GM18505 (cell line): ENCODE results near the gene REELD1.

Source experiments
- ATAC-seq: cut with Tn5 transposase; IDR thresholded peaks from one replicate; pipeline ENCODE4 v1.9.1; 2021; ENCODE audit not compliant: unreplicated experiment
- POLR2A ChIP-seq: IDR thresholded peaks from 4 replicates; pipeline ENCODE4 v1.6.1; 2011; ENCODE audit warnings: borderline replicate concordance; ENCODE audit not compliant: insufficient read depth, insufficient read length; ENCODE audit errors: extremely low read depth

Gene REELD1

GRCh38 chr4:146191766-146192458 lies 22.4 kb upstream of the REELD1 start:
- no peak for TF ChIP-seq POLR2A
- ATAC-seq: no peak

- no peak for TF ChIP-seq POLR2A
- ATAC-seq: no peak
Measured at GRCh38 chr4:146193628-146194027, 20.7 kb upstream of the REELD1 start.

GRCh38 chr4:146194212-146194611 lies 20.1 kb upstream of the REELD1 start:
- TF ChIP-seq POLR2A: no peak

GRCh38 chr4:146202665-146203064 lies 11.7 kb upstream of the REELD1 start:
- no peak for ATAC-seq
- TF ChIP-seq POLR2A: no peak

More at GRCh38 chr4:146194212-146194611, 20.1 kb upstream of the REELD1 start:
- no peak for ATAC-seq

GRCh38 chr4:146207410-146207809 lies 6.9 kb upstream of the REELD1 start:
- TF ChIP-seq POLR2A: no peak
- no peak for ATAC-seq

GRCh38 chr4:146210890-146211289 lies 3.4 kb upstream of the REELD1 start:
- no peak for TF ChIP-seq POLR2A
- no peak for ATAC-seq

- no peak for ATAC-seq
- no peak for TF ChIP-seq POLR2A
Measured at GRCh38 chr4:146211440-146211839, 2.9 kb upstream of the REELD1 start.

GRCh38 chr4:146212781-146213180 lies 1.6 kb upstream of the REELD1 start:
- no peak for ATAC-seq
- TF ChIP-seq POLR2A: no peak

- no peak for ATAC-seq
Measured at GRCh38 chr4:146222313-146222712, 8.0 kb downstream of the REELD1 start.

GRCh38 chr4:146224326-146224966 lies 10.1 kb downstream of the REELD1 start:
- TF ChIP-seq POLR2A: no peak
- ATAC-seq: no peak

More at GRCh38 chr4:146222313-146222712, 8.0 kb downstream of the REELD1 start:
- TF ChIP-seq POLR2A: no peak

- no peak for ATAC-seq
- TF ChIP-seq POLR2A: no peak
Measured at GRCh38 chr4:146229406-146229805, 15.1 kb downstream of the REELD1 start.

- no peak for TF ChIP-seq POLR2A
- ATAC-seq: no peak
Measured at GRCh38 chr4:146232131-146232722, 17.9 kb downstream of the REELD1 start.

- ATAC-seq: no peak
- no peak for TF ChIP-seq POLR2A
Measured at GRCh38 chr4:146235654-146236177, 21.4 kb downstream of the REELD1 start.

GRCh38 chr4:146236216-146236615 lies 21.9 kb downstream of the REELD1 start:
- no peak for ATAC-seq
- no peak for TF ChIP-seq POLR2A

- TF ChIP-seq POLR2A: no peak
- no peak for ATAC-seq
Measured at GRCh38 chr4:146237092-146237491, 22.8 kb downstream of the REELD1 start.

GRCh38 chr4:146238107-146238506 lies 23.8 kb downstream of the REELD1 start:
- ATAC-seq: no peak
- no peak for TF ChIP-seq POLR2A
